ENCODE measurements around the gene GARIN5A. TPM values are rescaled to one million over a fixed set of nuclear protein-coding genes. Genes with fewer than 3 reads are reported as not detected.

Gene GARIN5A
- polyA plus RNA-seq, 1 of the 3 experiments (the other 2 are of a cell fraction), result 1.3 TPM

DNA sequence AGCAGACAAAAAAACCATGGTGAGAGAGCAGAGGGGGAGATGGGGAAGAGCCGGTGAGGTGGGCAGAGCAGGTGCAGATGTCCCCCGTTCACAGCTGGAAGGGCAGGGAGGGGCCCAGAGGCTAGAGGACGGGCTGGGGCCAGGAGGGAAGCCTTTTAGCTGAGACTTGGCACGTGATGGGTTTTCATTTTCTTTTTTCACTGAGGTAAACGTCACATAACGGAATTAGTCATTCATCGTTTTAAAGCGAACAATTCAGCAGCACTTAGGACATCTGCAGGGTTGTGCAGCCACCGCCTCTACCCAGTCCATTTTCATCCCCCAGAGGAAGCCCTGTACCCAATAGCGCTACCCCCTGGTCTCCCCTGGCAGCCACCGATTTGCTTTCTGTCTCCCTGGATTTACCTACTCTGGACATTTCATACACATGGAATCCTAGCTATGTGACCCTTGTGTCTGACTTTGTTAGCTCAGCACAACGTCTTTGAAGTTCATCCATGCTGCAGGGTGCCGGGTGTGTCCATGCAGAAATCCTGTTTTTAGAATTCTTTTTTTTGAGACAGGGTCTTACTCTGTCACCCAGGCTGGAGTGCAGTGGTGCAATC lies 16.4 kb downstream of the GARIN5A start:
- Histone ChIP-seq H3K9me2 (no peaks in the 10 kb centered on the region), H3K9me3 (no peaks in the 10 kb centered on the region), H3F3A (replicated peaks; ENCODE audit: insufficient read depth) (no peaks in the 10 kb centered on the region), H3K4me3 (ENCODE audit: low read depth in 2 of 2, low read length in 1 of 2) (no peak overlapping the region), H3K9ac (no peak overlapping the region), H3K27me3 (ENCODE audit: insufficient read depth) (peaks cover 5% of the 10 kb centered on the region; the same call in 1 of the 2 replicates), H3K4me1 (ENCODE audit: control insufficient read depth in 1 of 2, insufficient read depth in 2 of 2, low read depth in 1 of 2, low read length in 1 of 2) (peaks cover 0 to 4% of the 10 kb centered on the region in 2 experiments; a peak in 1 of 4 replicates), H2AFZ (ENCODE audit: low read depth) (no peak overlapping the region), H3K79me2 (ENCODE audit: insufficient read depth) (no peaks in the 10 kb centered on the region), H3K4me2 (no peak overlapping the region), H3K27ac (ENCODE audit: low read depth in 2 of 2, low read length in 1 of 2) (no peak overlapping the region), H4K20me1 (ENCODE audit: insufficient read depth) (no peaks in the 10 kb centered on the region), H3K36me3 (replicated peaks in 1 of 2; ENCODE audit: control insufficient read depth in 1 of 2, insufficient read depth in 2 of 2, low read length in 1 of 2) (no peaks in the 10 kb centered on the region)
- POLR2A ChIA-PET, result interaction anchor here (0.7 to 1.1 kb wide), 4 partner anchors 17 to 92 kb away, joined by 3 to 4 read pairs (median 3); partner anchors contain the start of gene POLD1
- WGBS (ENCODE audit: low lambda C conversion rate), result 63% methylated on average over 13 of the region's 13 CpGs
- TF ChIP-seq SMC3 (IDR thresholded peaks at IDR 0.05; ENCODE audit: low read depth, low read length), result no peak
- no peak for TF ChIP-seq SIN3A (IDR thresholded peaks at IDR 0.05; ENCODE audit: borderline replicate concordance, low read depth, low read length)
- TF ChIP-seq YY1 (IDR thresholded peaks at IDR 0.05; ENCODE audit: low read depth), result no peak
- TF ChIP-seq, protein P1, sequence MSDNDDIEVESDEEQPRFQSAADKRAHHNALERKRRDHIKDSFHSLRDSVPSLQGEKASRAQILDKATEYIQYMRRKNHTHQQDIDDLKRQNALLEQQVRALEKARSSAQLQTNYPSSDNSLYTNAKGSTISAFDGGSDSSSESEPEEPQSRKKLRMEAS (IDR thresholded peaks at IDR 0.05; ENCODE audit: low read depth), result no peak
- no peak for TF ChIP-seq TAF1 (IDR thresholded peaks at IDR 0.05; ENCODE audit: borderline replicate concordance, low read depth, low read length)
- TF ChIP-seq ELF1 (IDR thresholded peaks at IDR 0.05), result no peak
- DNase-seq, result no peak
- CTCF ChIA-PET, result interaction anchor here (0.6 to 8.3 kb wide), 24 partner anchors 9 to 208 kb away, joined by 3 to 80 read pairs (median 4); partner anchors contain the start of genes MYBPC2 and POLD1

- no peaks in the 10 kb centered on the region for H3F3A ChIP-seq (replicated peaks; ENCODE audit: insufficient read depth)
- no peaks in the 10 kb centered on the region for H3K79me2 ChIP-seq (ENCODE audit: insufficient read depth)
- no peak for DNase-seq
- no peaks in the 10 kb centered on the region for H3K9me3 ChIP-seq
- H4K20me1 ChIP-seq (ENCODE audit: insufficient read depth), result no peaks in the 10 kb centered on the region
- ChIA-PET CTCF (interaction anchor here (1.7 to 4.4 kb wide), 3 partner anchors 14 to 102 kb away, joined by 6 to 34 read pairs (median 6); no protein-coding TSS in a partner anchor), POLR2A (interaction anchor here (0.9 kb wide), 1 partner anchor 75 kb away, joined by 4 read pairs; no protein-coding TSS in a partner anchor)
- H3K27me3 ChIP-seq (ENCODE audit: insufficient read depth), result peaks cover 5% of the 10 kb centered on the region; the same call in 1 of the 2 replicates
- H3K4me2 ChIP-seq, result no peak overlapping the region
- H3K27ac ChIP-seq (ENCODE audit: low read depth in 2 of 2, low read length in 1 of 2), result no peak overlapping the region
- peaks cover 0 to 4% of the 10 kb centered on the region in 2 experiments; a peak in 1 of 4 replicates for H3K4me1 ChIP-seq (ENCODE audit: control insufficient read depth in 1 of 2, insufficient read depth in 2 of 2, low read depth in 1 of 2, low read length in 1 of 2)
- no peak overlapping the region for H3K9ac ChIP-seq
- H3K9me2 ChIP-seq, result no peaks in the 10 kb centered on the region
- TF ChIP-seq, protein P2, sequence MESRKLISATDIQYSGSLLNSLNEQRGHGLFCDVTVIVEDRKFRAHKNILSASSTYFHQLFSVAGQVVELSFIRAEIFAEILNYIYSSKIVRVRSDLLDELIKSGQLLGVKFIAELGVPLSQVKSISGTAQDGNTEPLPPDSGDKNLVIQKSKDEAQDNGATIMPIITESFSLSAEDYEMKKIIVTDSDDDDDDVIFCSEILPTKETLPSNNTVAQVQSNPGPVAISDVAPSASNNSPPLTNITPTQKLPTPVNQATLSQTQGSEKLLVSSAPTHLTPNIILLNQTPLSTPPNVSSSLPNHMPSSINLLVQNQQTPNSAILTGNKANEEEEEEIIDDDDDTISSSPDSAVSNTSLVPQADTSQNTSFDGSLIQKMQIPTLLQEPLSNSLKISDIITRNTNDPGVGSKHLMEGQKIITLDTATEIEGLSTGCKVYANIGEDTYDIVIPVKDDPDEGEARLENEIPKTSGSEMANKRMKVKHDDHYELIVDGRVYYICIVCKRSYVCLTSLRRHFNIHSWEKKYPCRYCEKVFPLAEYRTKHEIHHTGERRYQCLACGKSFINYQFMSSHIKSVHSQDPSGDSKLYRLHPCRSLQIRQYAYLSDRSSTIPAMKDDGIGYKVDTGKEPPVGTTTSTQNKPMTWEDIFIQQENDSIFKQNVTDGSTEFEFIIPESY (IDR thresholded peaks at IDR 0.05; ENCODE audit: borderline replicate concordance, low read depth), result no peak
- TF ChIP-seq MXI1 (IDR thresholded peaks at IDR 0.05; ENCODE audit: low read depth, low read length) (no peak), NFIC (IDR thresholded peaks at IDR 0.05; ENCODE audit: borderline replicate concordance) (no peak), TCF12 (IDR thresholded peaks at IDR 0.05) (no peak), IRF3 (IDR thresholded peaks at IDR 0.05; ENCODE audit: low read depth, low read length) (no peak), RCOR1 (IDR thresholded peaks at IDR 0.05; ENCODE audit: low read length) (no peak), TAF1 (IDR thresholded peaks at IDR 0.05; ENCODE audit: borderline replicate concordance, low read depth, low read length) (no peak), GABPA (IDR thresholded peaks at IDR 0.05; ENCODE audit: low read depth) (no peak), RXRA (IDR thresholded peaks at IDR 0.05; ENCODE audit: borderline replicate concordance, low read depth) (no peak), REST (IDR thresholded peaks at IDR 0.05; ENCODE audit: low read depth, low read length) (no peak)
- H3K4me3 ChIP-seq (ENCODE audit: low read depth in 2 of 2, low read length in 1 of 2), result no peak overlapping the region
- 85% methylated on average over 1 of the region's 1 CpG for WGBS (ENCODE audit: low lambda C conversion rate)
- no peaks in the 10 kb centered on the region for H3K36me3 ChIP-seq (replicated peaks in 1 of 2; ENCODE audit: control insufficient read depth in 1 of 2, insufficient read depth in 2 of 2, low read length in 1 of 2)
- no peak overlapping the region for H2AFZ ChIP-seq (ENCODE audit: low read depth)
Measured at GRCh38 chr19:50459638-50460037, 17.0 kb downstream of the GARIN5A start.

Measured in SK-N-SH (cell line).